Measurements from ENCODE around the gene CDX1.

The CDX1 gene

GRCh38 chr5:150182774-150183173 lies 16.2 kb downstream of the CDX1 start:
- no peak overlapping the region for H3K27ac ChIP-seq (ENCODE audit: low read depth, low read length, poor library complexity, severe bottlenecking)
- H3K4me2 ChIP-seq (ENCODE audit: low read length): no peak overlapping the region
- H3K4me3 ChIP-seq (ENCODE audit: low read depth, low read length, poor library complexity, severe bottlenecking): no peak overlapping the region
- H3F3A ChIP-seq (ENCODE audit: insufficient read depth, low read length): no peaks in the 10 kb centered on the region
- H3K4me1 ChIP-seq (ENCODE audit: insufficient read depth, low read length, severe bottlenecking): no peaks in the 10 kb centered on the region
- no peaks in the 10 kb centered on the region for H3K36me3 ChIP-seq (ENCODE audit: insufficient read depth, low read length)
- no peak overlapping the region for H2AFZ ChIP-seq (ENCODE audit: low read length)
- H3K79me2 ChIP-seq (ENCODE audit: insufficient read depth, low read length): no peaks in the 10 kb centered on the region
- no peaks in the 10 kb centered on the region for H4K20me1 ChIP-seq (ENCODE audit: insufficient read depth, low read length)
- H3K9ac ChIP-seq (ENCODE audit: low read length): no peak overlapping the region
- no peaks in the 10 kb centered on the region for H3K9me2 ChIP-seq (ENCODE audit: low read depth, low read length)
- no peaks in the 10 kb centered on the region for H3K9me3 ChIP-seq (ENCODE audit: low read length)
- 0 out of 2 replicates have a peak, but pooled peaks cover 4% of the 10 kb centered on the region for H3K27me3 ChIP-seq (ENCODE audit: insufficient read depth, low read length)
- TF ChIP-seq EZH2 (IDR thresholded peaks at IDR 0.05; ENCODE audit: borderline replicate concordance, low read length): no peak
- TF ChIP-seq CTCF (IDR thresholded peaks at IDR 0.05; ENCODE audit: low read length): no peak

- Histone ChIP-seq H2AFZ (ENCODE audit: low read length) (no peak overlapping the region), H3K27me3 (ENCODE audit: insufficient read depth, low read length) (0 out of 2 replicates have a peak, but pooled peaks cover 4% of the 10 kb centered on the region), H3K4me1 (ENCODE audit: insufficient read depth, low read length, severe bottlenecking) (no peaks in the 10 kb centered on the region), H3K79me2 (ENCODE audit: insufficient read depth, low read length) (no peaks in the 10 kb centered on the region), H3K9me2 (ENCODE audit: low read depth, low read length) (no peaks in the 10 kb centered on the region), H3K9ac (ENCODE audit: low read length) (no peak overlapping the region), H3K27ac (ENCODE audit: low read depth, low read length, poor library complexity, severe bottlenecking) (no peak overlapping the region), H3F3A (ENCODE audit: insufficient read depth, low read length) (no peaks in the 10 kb centered on the region), H3K4me3 (ENCODE audit: low read depth, low read length, poor library complexity, severe bottlenecking) (no peak overlapping the region), H3K36me3 (ENCODE audit: insufficient read depth, low read length) (no peaks in the 10 kb centered on the region), H3K4me2 (ENCODE audit: low read length) (no peak overlapping the region), H4K20me1 (ENCODE audit: insufficient read depth, low read length) (no peaks in the 10 kb centered on the region), H3K9me3 (ENCODE audit: low read length) (no peaks in the 10 kb centered on the region)
- no peak for TF ChIP-seq EZH2 (IDR thresholded peaks at IDR 0.05; ENCODE audit: borderline replicate concordance, low read length)
- no peak for TF ChIP-seq CTCF (IDR thresholded peaks at IDR 0.05; ENCODE audit: low read length)
Measured at GRCh38 chr5:150183436-150183835, 16.9 kb downstream of the CDX1 start.

GRCh38 chr5:150184006-150184405 lies 17.4 kb downstream of the CDX1 start:
- Histone ChIP-seq H3K4me1 (ENCODE audit: insufficient read depth, low read length, severe bottlenecking) (no peaks in the 10 kb centered on the region), H3K4me2 (ENCODE audit: low read length) (no peak overlapping the region), H3K27me3 (ENCODE audit: insufficient read depth, low read length) (0 out of 2 replicates have a peak, but pooled peaks cover 4% of the 10 kb centered on the region), H3K9me2 (ENCODE audit: low read depth, low read length) (no peaks in the 10 kb centered on the region), H3K79me2 (ENCODE audit: insufficient read depth, low read length) (no peaks in the 10 kb centered on the region), H3F3A (ENCODE audit: insufficient read depth, low read length) (no peaks in the 10 kb centered on the region), H3K27ac (ENCODE audit: low read depth, low read length, poor library complexity, severe bottlenecking) (no peak overlapping the region), H3K4me3 (ENCODE audit: low read depth, low read length, poor library complexity, severe bottlenecking) (no peak overlapping the region), H3K9me3 (ENCODE audit: low read length) (no peaks in the 10 kb centered on the region), H2AFZ (ENCODE audit: low read length) (no peak overlapping the region), H3K36me3 (ENCODE audit: insufficient read depth, low read length) (no peaks in the 10 kb centered on the region), H3K9ac (ENCODE audit: low read length) (no peak overlapping the region), H4K20me1 (ENCODE audit: insufficient read depth, low read length) (no peaks in the 10 kb centered on the region)
- TF ChIP-seq EZH2 (IDR thresholded peaks at IDR 0.05; ENCODE audit: borderline replicate concordance, low read length) (no peak), CTCF (IDR thresholded peaks at IDR 0.05; ENCODE audit: low read length) (no peak)

Data from OCI-LY1 (cell line).